Esophagus squamous epithelium (tissue), 5 donors: ENCODE results near the gene SEC24C. TPM values are rescaled to one million over a fixed set of nuclear protein-coding genes. Genes with fewer than 3 reads are reported as not detected.

Experiments
- DNase-seq: peaks from one replicate; lab custom pipeline; 2025; lab: John Stamatoyannopoulos, UW
- H3K27ac ChIP-seq, 4 donors: fragments of 200-600 bp; sonication (generic); one replicate each; pipeline ENCODE4 v1.5.1; 2016 to 2019; ENCODE audit warnings: mild to moderate bottlenecking in 1 of 4
- H3K27me3 ChIP-seq, 4 donors: fragments of 200-600 bp; sonication (generic); 1 replicate in 3 of 4; 2 replicates in 1 of 4; pipeline versions ENCODE4 v1.5.1 to v1.6.0; 2017 to 2021; ENCODE audit warnings: antibody characterized with exemption in 1 of 4
- H3K36me3 ChIP-seq, 3 donors: fragments of 200-600 bp; sonication (generic); one replicate each; pipeline ENCODE4 v1.5.1; 2016 to 2019
- H3K4me1 ChIP-seq, 3 donors: fragments of 200-600 bp; sonication (generic); one replicate each; pipeline ENCODE4 v1.5.1; 2017 to 2019
- H3K4me3 ChIP-seq, 4 donors: fragments of 200-600 bp; sonication (generic); 1 replicate in 3 of 4; 2 replicates in 1 of 4; pipeline ENCODE4 v1.5.1; 2016 to 2019; ENCODE audit warnings: mild to moderate bottlenecking in 2 of 4, moderate library complexity in 1 of 4
- H3K9me3 ChIP-seq, 3 donors: fragments of 200-600 bp; sonication (generic); one replicate each; pipeline ENCODE4 v1.5.1; 2016 to 2019
- CTCF ChIP-seq, 6 experiments: fragments of 450-650 bp in 4 of 6; fragments of 200-600 bp in 2 of 6; sonication (generic) in 2 of 6; IDR thresholded peaks; one replicate each; pipeline ENCODE4 v1.5.1; 2016 to 2019; ENCODE audit warnings: antibody characterized with exemption in 6 of 6, mild to moderate bottlenecking in 4 of 6, moderate library complexity in 4 of 6
- POLR2A ChIP-seq, 4 donors: fragments of 450-650 bp; IDR thresholded peaks; one replicate each; pipeline ENCODE4 v1.6.1; 2017; ENCODE audit warnings: antibody characterized with exemption in 4 of 4, mild to moderate bottlenecking in 4 of 4, moderate library complexity in 3 of 4
- WGBS, 2 donors: methylation state at CpG; one replicate each; pipeline ENCODE4 v1.1.5; 2018; 5-methylcytosine and 5-hydroxymethylcytosine counted together
- intact Hi-C: fragments of 100-400 bp; cut with DNase I; formaldehyde crosslinking; loops from one replicate; pipeline ENCODE4 v1.15.0; 2022
- small RNA-seq, 4 donors: library from RNA; depleted of rRNA; stranded (forward); fragments of <200 nt; gene quantifications; one replicate each; pipeline ENCODE3, GENCODE V24; 2016
- total RNA-seq, 4 donors: library from RNA; depleted of rRNA; stranded (reverse); fragments of >200 nt; gene quantifications; one replicate each; pipeline ENCODE4 v1.1.0, GENCODE V29; 2016
- donor health status: DM: yes; HTN: yes; CAD: no.

Gene SEC24C
- total RNA-seq, 4 donors from 2014 or later, result 59.1 to 78.8 (median 64.6) TPM

GRCh38 chr10:73818402-73818801 lies 74.2 kb downstream of the SEC24C start:
- Histone ChIP-seq H3K4me1 (peaks cover 19 to 80% (median 38%) of the 10 kb centered on the region in 3 donors), H3K36me3 (peaks cover 0 to 84% (median 16%) of the 10 kb centered on the region in 3 donors), H3K4me3 (no peak overlapping the region), H3K27ac (peak overlapping the region in 3 of 4 donors; percentile 18 to 76 (median 39)), H3K27me3 (no peaks in the 10 kb centered on the region), H3K9me3 (no peaks in the 10 kb centered on the region)
- TF ChIP-seq POLR2A (IDR thresholded peaks at IDR 0.05) (no peak), CTCF (IDR thresholded peaks at IDR 0.05) (no peak)
- intact Hi-C loops, result no loop called here
- WGBS, 2 donors, result 100% methylated on average over 2 of the region's 10 CpGs; no CpG with 5 or more reads in 1 of the 2 donors
- no peak for DNase-seq

- Histone ChIP-seq H3K27me3 (no peaks in the 10 kb centered on the region), H3K9me3 (no peaks in the 10 kb centered on the region), H3K27ac (peak overlapping the region; percentile 59 to 76 (median 71)), H3K4me3 (peak overlapping the region in 1 of 4 donors; percentile 6), H3K36me3 (peaks cover 0 to 84% (median 14%) of the 10 kb centered on the region in 3 donors), H3K4me1 (peaks cover 19 to 75% (median 38%) of the 10 kb centered on the region in 3 donors)
- intact Hi-C loops, result no loop called here
- DNase-seq, result no peak
- no peak for TF ChIP-seq POLR2A (IDR thresholded peaks at IDR 0.05)
- no peak for TF ChIP-seq CTCF (IDR thresholded peaks at IDR 0.05)
- 58 to 70% methylated on average over 3 to 4 of the region's 5 CpGs for WGBS, 2 donors
Observed at GRCh38 chr10:73819081-73819480, 74.9 kb downstream of the SEC24C start.

- no peaks in the 10 kb centered on the region for H3K9me3 ChIP-seq
- peak overlapping the region; percentile 59 to 76 (median 71) for H3K27ac ChIP-seq
- H3K27me3 ChIP-seq, result no peaks in the 10 kb centered on the region
- WGBS, 2 donors, result 39 to 83% methylated on average over 1 to 2 of the region's 20 CpGs
- H3K4me3 ChIP-seq, result peak overlapping the region in 1 of 4 donors; percentile 6
- peaks cover 19 to 70% (median 38%) of the 10 kb centered on the region in 3 donors for H3K4me1 ChIP-seq
- H3K36me3 ChIP-seq, result peaks cover 3 to 84% (median 14%) of the 10 kb centered on the region in 3 donors
- intact Hi-C loops, result no loop called here
- no peak for DNase-seq
- TF ChIP-seq POLR2A (IDR thresholded peaks at IDR 0.05) (no peak), CTCF (IDR thresholded peaks at IDR 0.05) (peak in 2 of 6 experiments; percentile 12 to 20)
Observed at GRCh38 chr10:73819513-73820093, 75.4 kb downstream of the SEC24C start.

Small RNA genes lying within 50 kb of the gene (small RNA-seq; reads per million reads assigned to genes)
- gene AC022400.4 (0 reads per million in 4 donors), gene AC022400.9 (0 reads per million in 4 donors), gene RNA5SP320 (0 reads per million in 4 donors), gene ZSWIM8-AS1 (0 reads per million in 4 donors)

Other genes starting within 250 kb of the SEC24C start
- 10 to 100 TPM; 24.1 to 40.2 (median 30.6) TPM for gene PPP3CB, start 248.3 kb upstream of the SEC24C start, total RNA-seq
- 10 to 100 TPM; 17.8 to 37.4 (median 32.7) TPM for gene USP54, start 153.0 kb upstream of the SEC24C start, total RNA-seq
- 1 to 10 TPM in 1 of 4 donors, under 1 TPM in 2, not detected in 1; 0.19 to 1.2 (median 0.79) TPM for gene MYOZ1, start 102.9 kb upstream of the SEC24C start, total RNA-seq
- gene SYNPO2L, start 88.3 kb upstream of the SEC24C start, total RNA-seq, result under 1 TPM; 0.19 to 0.48 (median 0.24) TPM
- gene AGAP5, start 46.3 kb upstream of the SEC24C start, total RNA-seq, result 1 to 10 TPM; 1.7 to 7.9 (median 5.9) TPM
- 10 to 100 TPM; 21.4 to 41.1 (median 32.8) TPM for gene CHCHD1, start 37.7 kb downstream of the SEC24C start, total RNA-seq
- gene ZSWIM8, start 41.2 kb downstream of the SEC24C start, total RNA-seq, result 100 to 1,000 TPM in 1 of 4 donors, 10 to 100 TPM in 3; 33.3 to 116 (median 83.9) TPM
- gene NDST2, start 67.2 kb downstream of the SEC24C start, total RNA-seq, result 10 to 100 TPM; 20.6 to 30.3 (median 22.3) TPM
- 10 to 100 TPM; 15.5 to 37.0 (median 28.6) TPM for gene CAMK2G, start 130.2 kb downstream of the SEC24C start, total RNA-seq
- gene PLAU, start 166.8 kb downstream of the SEC24C start, total RNA-seq, result 10 to 100 TPM in 2 of 4 donors, 1 to 10 TPM in 2; 8.8 to 15.9 (median 11.9) TPM